ENCODE measurements around the gene NSA2.

GRCh38 chr5:74829413-74829812, 62.4 kb downstream of the NSA2 start:
- TF ChIP-seq CTCF (CRISPR knock-in tag; IDR thresholded peaks at IDR 0.05) (no peak), PRPF4 (IDR thresholded peaks at IDR 0.05; ENCODE audit: low read depth, low read length, poor library complexity, severe bottlenecking) (no peak), GLI4 (CRISPR knock-in tag; IDR thresholded peaks at IDR 0.05; ENCODE audit: borderline replicate concordance) (no peak), JUNB (CRISPR knock-in tag; IDR thresholded peaks at IDR 0.05; ENCODE audit: borderline replicate concordance) (no peak), SCMH1 (CRISPR knock-in tag; IDR thresholded peaks at IDR 0.05; ENCODE audit: borderline replicate concordance) (no peak), MXI1 (IDR thresholded peaks at IDR 0.05; ENCODE audit: borderline replicate concordance, low read depth, low read length) (no peak), YY1 (IDR thresholded peaks at IDR 0.05; ENCODE audit: insufficient read depth, insufficient replicate concordance, low read depth, low read length) (no peak), RARA (CRISPR knock-in tag; IDR thresholded peaks at IDR 0.05) (no peak), SP1 (IDR thresholded peaks at IDR 0.05) (no peak), SP1 (CRISPR knock-in tag; IDR thresholded peaks at IDR 0.05) (no peak)
- TF ChIP-seq, protein P1, sequence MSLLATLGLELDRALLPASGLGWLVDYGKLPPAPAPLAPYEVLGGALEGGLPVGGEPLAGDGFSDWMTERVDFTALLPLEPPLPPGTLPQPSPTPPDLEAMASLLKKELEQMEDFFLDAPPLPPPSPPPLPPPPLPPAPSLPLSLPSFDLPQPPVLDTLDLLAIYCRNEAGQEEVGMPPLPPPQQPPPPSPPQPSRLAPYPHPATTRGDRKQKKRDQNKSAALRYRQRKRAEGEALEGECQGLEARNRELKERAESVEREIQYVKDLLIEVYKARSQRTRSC (CRISPR knock-in tag; IDR thresholded peaks at IDR 0.05; ENCODE audit: low read depth): no peak
- TF ChIP-seq, protein P2, sequence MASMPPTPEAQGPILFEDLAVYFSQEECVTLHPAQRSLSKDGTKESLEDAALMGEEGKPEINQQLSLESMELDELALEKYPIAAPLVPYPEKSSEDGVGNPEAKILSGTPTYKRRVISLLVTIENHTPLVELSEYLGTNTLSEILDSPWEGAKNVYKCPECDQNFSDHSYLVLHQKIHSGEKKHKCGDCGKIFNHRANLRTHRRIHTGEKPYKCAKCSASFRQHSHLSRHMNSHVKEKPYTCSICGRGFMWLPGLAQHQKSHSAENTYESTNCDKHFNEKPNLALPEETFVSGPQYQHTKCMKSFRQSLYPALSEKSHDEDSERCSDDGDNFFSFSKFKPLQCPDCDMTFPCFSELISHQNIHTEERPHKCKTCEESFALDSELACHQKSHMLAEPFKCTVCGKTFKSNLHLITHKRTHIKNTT (CRISPR knock-in tag; IDR thresholded peaks at IDR 0.05): no peak
